GM23338 (cell line): ENCODE data around the gene CHIA. TPM values are rescaled to one million over a fixed set of nuclear protein-coding genes. Genes with fewer than 3 reads are reported as not detected.
A peak's percentile ranks its signal among the peaks of the same experiment; 100 is the strongest.

Experiments used
- ATAC-seq: fragments of 200-7000 bp; cut with Tn5 transposase; 3 replicates; pipeline ENCODE4 v1.9.1; 2020
- DNase-seq: peaks from one replicate; pipeline ENCODE4 v3.0.0-alpha.2; 2015; ENCODE audit warnings: low spot score
- H2AFZ ChIP-seq: fragments of 200-600 bp; sonication (generic); 2 replicates; pipeline ENCODE4 v1.8.0; 2016; ENCODE audit warnings: antibody characterized with exemption, mild to moderate bottlenecking, moderate library complexity
- H3F3A ChIP-seq: fragments of 200-600 bp; sonication (generic); replicated peaks from 2 replicates; pipeline ENCODE4 v1.8.0; 2017; ENCODE audit warnings: antibody characterized with exemption, mixed run types, low read depth
- H3K27ac ChIP-seq: fragments of 200-600 bp; sonication (generic); 2 replicates; pipeline ENCODE4 v1.6.1; 2016; ENCODE audit warnings: low read depth
- H3K27me3 ChIP-seq: fragments of 200-600 bp; sonication (generic); 2 replicates; pipeline ENCODE4 v1.8.0; 2016; ENCODE audit warnings: mild to moderate bottlenecking, mixed run types, moderate library complexity; ENCODE audit not compliant: insufficient read depth
- H3K36me3 ChIP-seq: fragments of 200-600 bp; sonication (generic); 2 replicates; pipeline ENCODE4 v1.8.0; 2016; ENCODE audit warnings: mild to moderate bottlenecking; ENCODE audit not compliant: insufficient read depth
- H3K4me1 ChIP-seq: fragments of 200-600 bp; sonication (generic); 2 replicates; pipeline ENCODE4 v1.8.0; 2016; ENCODE audit warnings: mild to moderate bottlenecking, moderate library complexity; ENCODE audit not compliant: insufficient read depth
- H3K4me2 ChIP-seq: fragments of 200-600 bp; sonication (generic); 2 replicates; pipeline ENCODE4 v1.7.1; 2017; ENCODE audit warnings: mixed run types
- H3K4me3 ChIP-seq: fragments of 200-600 bp; sonication (generic); 2 replicates; pipeline ENCODE4 v1.6.1; 2016; ENCODE audit warnings: mixed run types
- H3K79me2 ChIP-seq: fragments of 200-600 bp; sonication (generic); replicated peaks from 2 replicates; pipeline ENCODE4 v1.8.0; 2017; ENCODE audit warnings: mild to moderate bottlenecking; ENCODE audit not compliant: insufficient read depth
- H3K9me2 ChIP-seq: fragments of 200-600 bp; sonication (generic); 2 replicates; pipeline ENCODE4 v1.8.0; 2017; ENCODE audit not compliant: insufficient read depth
- H4K20me1 ChIP-seq: fragments of 200-600 bp; sonication (generic); replicated peaks from 2 replicates; pipeline ENCODE4 v1.8.0; 2017; ENCODE audit warnings: mild to moderate bottlenecking; ENCODE audit not compliant: insufficient read depth
- H3K27ac Mint-ChIP-seq: 2 replicates; pipeline ENCODE4 v1.8.0; 2020; ENCODE audit warnings: inconsistent platforms, mild to moderate bottlenecking, moderate library complexity, mixed read lengths
- H3K27me3 Mint-ChIP-seq: 3 replicates; pipeline ENCODE4 v1.8.0; 2022; ENCODE audit warnings: low read depth, mild to moderate bottlenecking, moderate library complexity, mixed read lengths, inconsistent platforms; ENCODE audit not compliant: insufficient read depth, poor library complexity
- H3K36me3 Mint-ChIP-seq: 3 replicates; pipeline ENCODE4 v1.8.0; 2021; ENCODE audit warnings: low read depth, mild to moderate bottlenecking, inconsistent platforms, moderate library complexity, mixed read lengths
- H3K4me1 Mint-ChIP-seq: 3 replicates; pipeline ENCODE4 v1.8.0; 2020; ENCODE audit warnings: mild to moderate bottlenecking, inconsistent platforms, mixed read lengths
- H3K4me3 Mint-ChIP-seq: 3 replicates; pipeline ENCODE4 v1.8.0; 2021; ENCODE audit warnings: moderate library complexity, mild to moderate bottlenecking, inconsistent platforms, mixed read lengths
- H3K9me3 Mint-ChIP-seq: 3 replicates; pipeline ENCODE4 v1.8.0; 2020; ENCODE audit warnings: moderate library complexity, mild to moderate bottlenecking, inconsistent platforms, mixed read lengths
- CREB1 ChIP-seq: fragments of 250-450 bp; sonication (Bioruptor Pico); IDR thresholded peaks from 2 replicates; pipeline ENCODE4 v1.5.0; 2020; ENCODE audit warnings: low read depth, mild to moderate bottlenecking, moderate library complexity
- EZH2 ChIP-seq: fragments of 200-600 bp; sonication (generic); IDR thresholded peaks from one replicate; pipeline ENCODE4 v1.8.0; 2017; ENCODE audit warnings: antibody characterized with exemption, mild to moderate bottlenecking, low read depth; ENCODE audit not compliant: unreplicated experiment
- EZH2phosphoT487 ChIP-seq: fragments of 200-600 bp; sonication (generic); IDR thresholded peaks from one replicate; pipeline ENCODE4 v1.8.1; 2018; ENCODE audit warnings: antibody characterized with exemption; ENCODE audit not compliant: unreplicated experiment
- POLR2AphosphoS5 ChIP-seq: IDR thresholded peaks from 2 replicates; pipeline ENCODE4 v1.6.1; 2016; ENCODE audit warnings: antibody characterized with exemption, low read depth
- REST ChIP-seq: IDR thresholded peaks from one replicate; pipeline ENCODE4 v1.6.1; 2018; ENCODE audit warnings: antibody characterized with exemption; ENCODE audit not compliant: unreplicated experiment
- ZNF114 ChIP-seq: fragments of 250-450 bp; sonication (Bioruptor Pico); IDR thresholded peaks from 2 replicates; pipeline ENCODE4 v1.5.0; 2020; ENCODE audit warnings: mild to moderate bottlenecking, moderate library complexity
- ZNF331 ChIP-seq: fragments of 250-450 bp; sonication (Bioruptor Pico); IDR thresholded peaks from 2 replicates; pipeline ENCODE4 v1.5.0; 2020; ENCODE audit warnings: low read depth, mild to moderate bottlenecking, moderate library complexity
- ZNF462 ChIP-seq: fragments of 250-450 bp; sonication (Bioruptor Pico); IDR thresholded peaks from 2 replicates; pipeline ENCODE4 v1.5.0; 2020; ENCODE audit warnings: mild to moderate bottlenecking, moderate library complexity
- polyA plus RNA-seq: library from polyadenylated mRNA; unstranded; fragments of >200 nt; fragmentation: Nextera tagmentation; extraction: Ambion mirVana; gene quantifications from 2 replicates; pipeline ENCODE4 v1.2.1, GENCODE V29; 2016
- total RNA-seq: library from RNA; depleted of rRNA; stranded (reverse); fragments of >200 nt; shearing (Covaris generic); gene quantifications from 2 replicates; pipeline ENCODE4 v1.2.3, GENCODE V29; 2014
- TF ChIP-seq, protein P1 (sequence below), 2 experiments: fragments of 200-600 bp in 1 of 2; sonication (generic) in 1 of 2; conservative IDR thresholded peaks; 2 replicates each; pipeline versions ENCODE4 v1.5.1 to v1.6.1; 2016 to 2017; ENCODE audit warnings: antibody characterized with exemption in 2 of 2, low read depth in 2 of 2, mild to moderate bottlenecking in 2 of 2, moderate library complexity in 1 of 2

Gene CHIA
- total and polyA plus RNA-seq, 2 experiments from 2014 or later = not detected

- no peaks in the 10 kb centered on the region for H3K27me3 ChIP-seq
- H2AFZ ChIP-seq = peak overlapping the region; percentile 88
- H3K4me3 ChIP-seq = peak overlapping the region; percentile 15; the same call in 1 of the 2 replicates
- no peaks in the 10 kb centered on the region for H3K79me2 ChIP-seq
- no peaks in the 10 kb centered on the region for H3F3A ChIP-seq
- no peaks in the 10 kb centered on the region for H3K9me3 Mint-ChIP-seq
- H3K36me3 ChIP-seq = no peaks in the 10 kb centered on the region
- H3K9me2 ChIP-seq = peaks cover 4% of the 10 kb centered on the region
- peaks cover 3% of the 10 kb centered on the region for H3K27me3 Mint-ChIP-seq
- no peak overlapping the region; the same call in 1 of the 2 replicates for H3K27ac Mint-ChIP-seq
- peaks cover 16% of the 10 kb centered on the region for H3K4me1 Mint-ChIP-seq
- no peak overlapping the region for H3K27ac ChIP-seq
- H3K4me2 ChIP-seq = peak overlapping the region; percentile 18
- DNase-seq = peak; percentile 24
- H3K4me1 ChIP-seq = peaks cover 12% of the 10 kb centered on the region
- TF ChIP-seq EZH2 = no peak
- no peak for TF ChIP-seq EZH2phosphoT487
- peak; percentile 50 for ATAC-seq
- H3K4me3 Mint-ChIP-seq = peak overlapping the region; percentile 62
- H3K36me3 Mint-ChIP-seq = no peaks in the 10 kb centered on the region
- no peaks in the 10 kb centered on the region for H4K20me1 ChIP-seq
These were observed 19.2 kb upstream of the CHIA start for GRCh38 chr1:111271464-111271801.

GRCh38 chr1:111272081-111272480 is 18.6 kb upstream of the CHIA start:
- no peaks in the 10 kb centered on the region for H3F3A ChIP-seq
- Mint-ChIP-seq H3K4me1 (peaks cover 16% of the 10 kb centered on the region), H3K27ac (no peak overlapping the region), H3K36me3 (no peaks in the 10 kb centered on the region), H3K9me3 (no peaks in the 10 kb centered on the region), H3K27me3 (peaks cover 3% of the 10 kb centered on the region), H3K4me3 (peak overlapping the region; percentile 62; the same call in 1 of the 3 replicates)
- ATAC-seq (peak; percentile 59), DNase-seq (peak; percentile 32)
- peak overlapping the region; percentile 15; the same call in 1 of the 2 replicates for H3K4me3 ChIP-seq
- H3K4me1 ChIP-seq = peaks cover 12% of the 10 kb centered on the region
- H4K20me1 ChIP-seq = no peaks in the 10 kb centered on the region
- no peaks in the 10 kb centered on the region for H3K79me2 ChIP-seq
- no peaks in the 10 kb centered on the region for H3K27me3 ChIP-seq
- H3K27ac ChIP-seq = no peak overlapping the region
- H3K9me2 ChIP-seq = peaks cover 4% of the 10 kb centered on the region
- no peaks in the 10 kb centered on the region for H3K36me3 ChIP-seq
- H3K4me2 ChIP-seq = peak overlapping the region; percentile 18
- no peak overlapping the region for H2AFZ ChIP-seq
- no peak for TF ChIP-seq ZNF331
- TF ChIP-seq ZNF114 = no peak
- no peak for TF ChIP-seq EZH2
- no peak for TF ChIP-seq REST
- TF ChIP-seq, protein P1, sequence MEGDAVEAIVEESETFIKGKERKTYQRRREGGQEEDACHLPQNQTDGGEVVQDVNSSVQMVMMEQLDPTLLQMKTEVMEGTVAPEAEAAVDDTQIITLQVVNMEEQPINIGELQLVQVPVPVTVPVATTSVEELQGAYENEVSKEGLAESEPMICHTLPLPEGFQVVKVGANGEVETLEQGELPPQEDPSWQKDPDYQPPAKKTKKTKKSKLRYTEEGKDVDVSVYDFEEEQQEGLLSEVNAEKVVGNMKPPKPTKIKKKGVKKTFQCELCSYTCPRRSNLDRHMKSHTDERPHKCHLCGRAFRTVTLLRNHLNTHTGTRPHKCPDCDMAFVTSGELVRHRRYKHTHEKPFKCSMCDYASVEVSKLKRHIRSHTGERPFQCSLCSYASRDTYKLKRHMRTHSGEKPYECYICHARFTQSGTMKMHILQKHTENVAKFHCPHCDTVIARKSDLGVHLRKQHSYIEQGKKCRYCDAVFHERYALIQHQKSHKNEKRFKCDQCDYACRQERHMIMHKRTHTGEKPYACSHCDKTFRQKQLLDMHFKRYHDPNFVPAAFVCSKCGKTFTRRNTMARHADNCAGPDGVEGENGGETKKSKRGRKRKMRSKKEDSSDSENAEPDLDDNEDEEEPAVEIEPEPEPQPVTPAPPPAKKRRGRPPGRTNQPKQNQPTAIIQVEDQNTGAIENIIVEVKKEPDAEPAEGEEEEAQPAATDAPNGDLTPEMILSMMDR (conservative IDR thresholded peaks at IDR 0.05; ENCODE audit: low read depth in 2 of 2) = no peak
- TF ChIP-seq CREB1 (CRISPR knock-in tag) = no peak
- TF ChIP-seq POLR2AphosphoS5 = no peak
- no peak for TF ChIP-seq ZNF462 (CRISPR knock-in tag)
- TF ChIP-seq EZH2phosphoT487 = no peak
